ENCODE measurements around the gene CYP39A1. TPM values are rescaled to one million over a fixed set of nuclear protein-coding genes. Genes with fewer than 3 reads are reported as not detected.

Gene CYP39A1
- total and polyA plus RNA-seq, 8 donors, result 1.8 to 11.6 (median 7.8) TPM; not detected in 1

DNA sequence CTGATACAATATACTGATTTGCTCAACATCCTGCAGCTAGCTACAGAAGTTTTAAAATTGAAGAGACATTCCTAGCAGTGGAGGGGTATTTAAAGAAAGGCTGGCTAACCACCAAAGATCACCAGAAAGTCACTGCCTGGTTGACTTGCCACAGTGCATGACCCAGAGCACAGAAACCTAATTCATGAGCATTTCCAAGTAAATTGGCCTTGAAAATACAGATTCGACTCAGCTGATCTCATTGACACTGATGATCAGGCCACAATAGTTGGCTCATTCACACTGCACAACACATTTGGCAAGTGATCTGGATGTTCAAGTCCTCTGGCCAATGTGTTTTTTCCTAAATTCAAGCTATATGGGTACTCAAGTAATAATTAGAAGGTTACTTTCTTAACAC lies 21.8 kb upstream of the CYP39A1 start:
- WGBS, 5 donors, result 75 to 93% (median 89%) methylated on average over 1 of the region's 1 CpG
- Histone ChIP-seq H3K27me3 (no peaks in the 10 kb centered on the region), H3K4me1 (no peaks in the 10 kb centered on the region), H3K4me3 (no peak overlapping the region), H3K36me3 (peaks cover 0 to 64% (median 39%) of the 10 kb centered on the region in 4 donors), H3K27ac (no peak overlapping the region), H3K9me3 (no peaks in the 10 kb centered on the region)
- TF ChIP-seq EP300 (IDR thresholded peaks at IDR 0.05), result no peak
- TF ChIP-seq POLR2AphosphoS5 (IDR thresholded peaks at IDR 0.05), result no peak
- TF ChIP-seq POLR2A (IDR thresholded peaks at IDR 0.05), result no peak
- TF ChIP-seq, protein P1, sequence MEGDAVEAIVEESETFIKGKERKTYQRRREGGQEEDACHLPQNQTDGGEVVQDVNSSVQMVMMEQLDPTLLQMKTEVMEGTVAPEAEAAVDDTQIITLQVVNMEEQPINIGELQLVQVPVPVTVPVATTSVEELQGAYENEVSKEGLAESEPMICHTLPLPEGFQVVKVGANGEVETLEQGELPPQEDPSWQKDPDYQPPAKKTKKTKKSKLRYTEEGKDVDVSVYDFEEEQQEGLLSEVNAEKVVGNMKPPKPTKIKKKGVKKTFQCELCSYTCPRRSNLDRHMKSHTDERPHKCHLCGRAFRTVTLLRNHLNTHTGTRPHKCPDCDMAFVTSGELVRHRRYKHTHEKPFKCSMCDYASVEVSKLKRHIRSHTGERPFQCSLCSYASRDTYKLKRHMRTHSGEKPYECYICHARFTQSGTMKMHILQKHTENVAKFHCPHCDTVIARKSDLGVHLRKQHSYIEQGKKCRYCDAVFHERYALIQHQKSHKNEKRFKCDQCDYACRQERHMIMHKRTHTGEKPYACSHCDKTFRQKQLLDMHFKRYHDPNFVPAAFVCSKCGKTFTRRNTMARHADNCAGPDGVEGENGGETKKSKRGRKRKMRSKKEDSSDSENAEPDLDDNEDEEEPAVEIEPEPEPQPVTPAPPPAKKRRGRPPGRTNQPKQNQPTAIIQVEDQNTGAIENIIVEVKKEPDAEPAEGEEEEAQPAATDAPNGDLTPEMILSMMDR (IDR thresholded peaks at IDR 0.05), result no peak
- intact Hi-C loops (cut with DNase I; ENCODE audit: low total_unique reads), result no loop called here
- no peak for DNase-seq

DNA sequence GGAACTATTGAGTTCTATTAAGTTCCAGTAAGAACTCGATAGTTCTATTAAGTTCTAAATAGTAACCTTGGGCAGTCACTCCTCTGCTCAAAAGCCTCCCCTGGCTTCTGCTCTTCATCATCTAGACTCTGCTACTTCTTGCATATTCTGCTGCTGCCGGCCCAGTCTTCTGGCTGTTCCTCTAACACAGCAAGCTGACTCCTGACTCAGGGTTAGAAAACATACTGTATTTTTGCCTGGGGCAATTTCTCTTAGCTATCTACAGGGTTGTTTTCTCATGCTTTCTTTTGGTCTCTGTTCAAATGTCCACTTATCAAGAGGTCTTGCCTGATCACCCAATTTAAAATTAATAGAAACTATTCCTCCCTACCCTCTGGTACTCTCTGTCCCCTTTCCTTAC lies 14.8 kb upstream of the CYP39A1 start:
- WGBS, 5 donors, result 89 to 98% (median 94%) methylated on average over 2 of the region's 2 CpGs
- intact Hi-C loops (cut with DNase I; ENCODE audit: low total_unique reads), result no loop called here
- no peak overlapping the region for H3K4me3 ChIP-seq
- no peak for DNase-seq
- no peaks in the 10 kb centered on the region for H3K27me3 ChIP-seq
- H3K9me3 ChIP-seq, result no peaks in the 10 kb centered on the region
- TF ChIP-seq, protein P1 (IDR thresholded peaks at IDR 0.05), result no peak
- TF ChIP-seq EP300 (IDR thresholded peaks at IDR 0.05), result no peak
- no peak for TF ChIP-seq POLR2A (IDR thresholded peaks at IDR 0.05)
- no peak for TF ChIP-seq POLR2AphosphoS5 (IDR thresholded peaks at IDR 0.05)
- H3K27ac ChIP-seq, result no peak overlapping the region
- peaks cover 8 to 81% (median 42%) of the 10 kb centered on the region in 4 donors for H3K36me3 ChIP-seq
- H3K4me1 ChIP-seq, result no peaks in the 10 kb centered on the region

DNA sequence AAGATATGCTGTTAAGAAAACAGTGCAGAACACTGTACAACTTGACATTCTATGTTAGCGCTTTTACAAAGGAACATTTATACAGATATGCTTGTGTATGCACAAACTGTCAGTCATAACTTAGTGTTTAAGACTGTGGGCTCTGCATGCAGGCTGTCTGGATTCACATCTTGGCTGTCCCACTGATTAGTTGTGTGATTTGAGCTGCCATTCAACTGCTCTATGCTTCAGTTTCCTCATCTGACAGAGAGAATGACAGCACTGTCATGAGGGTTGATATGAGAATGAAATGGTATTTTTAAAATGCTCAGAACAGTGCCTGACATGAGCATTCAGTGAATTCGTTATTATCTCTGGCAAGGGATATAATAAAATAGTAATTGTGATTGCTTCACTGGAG lies 8.9 kb upstream of the CYP39A1 start:
- intact Hi-C loops (cut with DNase I; ENCODE audit: low total_unique reads), result no loop called here
- no peak overlapping the region for H3K4me3 ChIP-seq
- H3K27ac ChIP-seq, result no peak overlapping the region
- no peaks in the 10 kb centered on the region for H3K9me3 ChIP-seq
- WGBS, 5 donors, result 81 to 89% (median 87%) methylated on average over 2 of the region's 2 CpGs
- no peaks in the 10 kb centered on the region for H3K4me1 ChIP-seq
- no peaks in the 10 kb centered on the region for H3K27me3 ChIP-seq
- no peak for TF ChIP-seq POLR2AphosphoS5 (IDR thresholded peaks at IDR 0.05)
- no peak for TF ChIP-seq POLR2A (IDR thresholded peaks at IDR 0.05)
- TF ChIP-seq, protein P1 (IDR thresholded peaks at IDR 0.05), result no peak
- no peak for TF ChIP-seq EP300 (IDR thresholded peaks at IDR 0.05)
- DNase-seq, result no peak
- H3K36me3 ChIP-seq, result peaks cover 4 to 52% (median 21%) of the 10 kb centered on the region in 4 donors

DNA sequence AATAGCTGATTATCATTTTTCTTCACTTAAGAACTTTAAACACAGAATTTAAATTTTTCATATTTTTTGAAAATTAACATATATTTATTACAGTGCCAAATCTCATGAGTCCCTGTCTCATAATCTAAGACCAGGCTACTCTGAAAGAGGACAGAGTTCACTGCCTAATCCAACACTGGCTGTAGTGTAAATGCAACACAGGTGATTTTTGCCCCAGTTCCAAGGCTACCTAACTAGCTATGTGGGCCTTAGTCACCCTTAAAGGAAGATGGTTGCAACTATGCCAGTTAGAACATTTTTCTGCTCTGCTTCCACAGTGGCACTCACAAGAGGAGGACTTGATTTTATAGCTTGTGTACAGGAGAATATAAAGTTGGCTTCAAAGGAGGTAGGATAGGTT lies 5.0 kb upstream of the CYP39A1 start:
- peaks cover 2 to 21% (median 9%) of the 10 kb centered on the region in 4 donors for H3K36me3 ChIP-seq
- H3K4me3 ChIP-seq, result no peak overlapping the region
- peaks cover 0 to 19% (median 16%) of the 10 kb centered on the region in 4 donors for H3K4me1 ChIP-seq
- no peak for TF ChIP-seq POLR2A (IDR thresholded peaks at IDR 0.05)
- TF ChIP-seq EP300 (IDR thresholded peaks at IDR 0.05), result no peak
- no peak for TF ChIP-seq POLR2AphosphoS5 (IDR thresholded peaks at IDR 0.05)
- TF ChIP-seq, protein P1 (IDR thresholded peaks at IDR 0.05), result no peak
- no peaks in the 10 kb centered on the region for H3K27me3 ChIP-seq
- no peak overlapping the region for H3K27ac ChIP-seq
- intact Hi-C loops (cut with DNase I; ENCODE audit: low total_unique reads), result no loop called here
- no peak for DNase-seq
- no peaks in the 10 kb centered on the region for H3K9me3 ChIP-seq

Measured in stomach (tissue), 9 donors.